Neutrophil (primary cell): ENCODE data around the gene RPS8.

Source experiments
- H3K27ac ChIP-seq: fragments of 200-600 bp; sonication (generic); 2 replicates; pipeline ENCODE4 v1.5.1; 2016; ENCODE audit warnings: mild to moderate bottlenecking, moderate library complexity
- H3K27me3 ChIP-seq: fragments of 200-600 bp; sonication (generic); 2 replicates; pipeline ENCODE4 v1.6.0; 2016; ENCODE audit warnings: mild to moderate bottlenecking
- H3K36me3 ChIP-seq: fragments of 200-600 bp; sonication (generic); 2 replicates; pipeline ENCODE4 v1.5.1; 2017
- H3K4me1 ChIP-seq, 2 experiments: fragments of 200-600 bp in 1 of 2; sonication (generic) in 1 of 2; 1 replicate in 1 of 2; 2 replicates in 1 of 2; pipeline versions ENCODE4 v1.5.1 to v1.6.1; 2013 to 2016; ENCODE audit warnings: low read depth in 1 of 2, low read length in 1 of 2, mild to moderate bottlenecking in 1 of 2, moderate library complexity in 1 of 2; ENCODE audit not compliant: control insufficient read depth in 1 of 2, insufficient read depth in 1 of 2
- H3K4me3 ChIP-seq, 2 experiments: fragments of 200-600 bp in 1 of 2; sonication (generic) in 1 of 2; 1 replicate in 1 of 2; 2 replicates in 1 of 2; pipeline ENCODE4 v1.5.1; 2013 to 2016; ENCODE audit warnings: low read depth in 1 of 2, low read length in 1 of 2, mild to moderate bottlenecking in 1 of 2, moderate library complexity in 1 of 2
- H3K9me3 ChIP-seq: fragments of 200-600 bp; sonication (generic); 2 replicates; pipeline ENCODE4 v1.5.1; 2016
- CTCF ChIP-seq: fragments of 200-600 bp; sonication (generic); IDR thresholded peaks from 2 replicates; pipeline ENCODE4 v1.5.1; 2016; ENCODE audit warnings: antibody characterized with exemption

Gene RPS8

GRCh38 chr1:44805311-44806024, 30.1 kb downstream of the RPS8 start:
- peak overlapping the region; percentile 100 for H3K27ac ChIP-seq
- H3K4me3 ChIP-seq = no peak overlapping the region
- no peaks in the 10 kb centered on the region for H3K9me3 ChIP-seq
- no peaks in the 10 kb centered on the region for H3K27me3 ChIP-seq
- H3K36me3 ChIP-seq = peaks cover 54% of the 10 kb centered on the region
- no peak for TF ChIP-seq CTCF
- H3K4me1 ChIP-seq = peaks cover 71 to 76% of the 10 kb centered on the region in 2 experiments

DNA sequence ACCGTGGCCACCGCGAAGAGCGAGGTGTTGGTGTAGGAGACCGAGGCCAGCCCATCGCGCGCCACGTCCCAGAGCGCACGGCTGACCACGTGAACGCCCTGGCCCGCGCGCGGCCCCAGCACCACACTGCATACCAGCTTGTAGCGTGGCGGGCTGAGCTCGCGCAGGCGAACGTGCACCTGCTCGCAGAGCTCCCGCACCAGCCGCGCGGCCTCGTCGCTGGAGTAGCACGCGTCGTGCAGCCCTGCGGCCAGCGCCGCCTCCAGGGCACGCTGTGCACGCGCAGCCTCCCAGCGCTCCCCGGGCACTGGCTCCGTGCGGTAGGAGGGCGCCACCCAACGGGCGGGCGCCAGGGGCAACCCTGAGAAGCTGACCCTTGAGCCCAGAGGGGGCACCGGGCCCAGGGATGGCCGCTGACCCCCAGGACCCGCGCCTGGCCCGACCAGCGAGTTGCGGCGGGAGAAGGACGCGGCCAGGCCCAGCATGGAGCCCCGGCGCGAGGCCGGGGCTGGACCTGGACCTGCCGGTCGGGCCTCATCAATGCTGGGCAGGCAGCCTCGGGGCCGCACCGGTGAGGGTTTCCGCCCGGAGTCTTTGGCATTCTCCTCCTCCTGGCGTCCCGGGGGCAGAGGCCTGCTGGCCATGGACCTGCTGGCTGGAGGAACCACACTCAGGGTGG, 30.8 kb downstream of the RPS8 start:
- no peaks in the 10 kb centered on the region for H3K27me3 ChIP-seq
- H3K9me3 ChIP-seq = no peaks in the 10 kb centered on the region
- peak overlapping the region; percentile 11 to 56 for H3K4me3 ChIP-seq
- peaks cover 54% of the 10 kb centered on the region for H3K36me3 ChIP-seq
- H3K4me1 ChIP-seq = peaks cover 70 to 83% of the 10 kb centered on the region in 2 experiments
- peak overlapping the region; percentile 100 for H3K27ac ChIP-seq
- TF ChIP-seq CTCF = no peak

GRCh38 chr1:44806704-44807363, 31.5 kb downstream of the RPS8 start, which contains the start of gene DYNLT4:
Gene DYNLT4, minus strand, starts transcription at chr1:44807351. Its CDS starts 683 bp downstream, at chr1:44806668.
- Histone ChIP-seq H3K36me3 (peaks cover 53% of the 10 kb centered on the region), H3K4me3 (peak within 1 kb of the TSS; percentile 11 to 56), H3K9me3 (no peaks in the 10 kb centered on the region), H3K4me1 (peaks cover 63 to 82% of the 10 kb centered on the region in 2 experiments), H3K27me3 (no peaks in the 10 kb centered on the region), H3K27ac (peak within 1 kb of the TSS; percentile 100)
- no peak for TF ChIP-seq CTCF

- peaks cover 56 to 75% of the 10 kb centered on the region in 2 experiments for H3K4me1 ChIP-seq
- no peaks in the 10 kb centered on the region for H3K9me3 ChIP-seq
- peaks cover 46% of the 10 kb centered on the region for H3K36me3 ChIP-seq
- TF ChIP-seq CTCF = peak; percentile 39
- H3K27ac ChIP-seq = peak overlapping the region; percentile 100
- H3K4me3 ChIP-seq = peak overlapping the region; percentile 11 to 56
- H3K27me3 ChIP-seq = no peaks in the 10 kb centered on the region
Measured at GRCh38 chr1:44807364-44808062, 32.2 kb downstream of the RPS8 start.
